ENCODE data around the gene NIT1. TPM values are rescaled to one million over a fixed set of nuclear protein-coding genes. Genes with fewer than 3 reads are reported as not detected.

NIT1 gene
- total RNA-seq, 1 experiment from 2014 or later = 17.2 TPM

DNA sequence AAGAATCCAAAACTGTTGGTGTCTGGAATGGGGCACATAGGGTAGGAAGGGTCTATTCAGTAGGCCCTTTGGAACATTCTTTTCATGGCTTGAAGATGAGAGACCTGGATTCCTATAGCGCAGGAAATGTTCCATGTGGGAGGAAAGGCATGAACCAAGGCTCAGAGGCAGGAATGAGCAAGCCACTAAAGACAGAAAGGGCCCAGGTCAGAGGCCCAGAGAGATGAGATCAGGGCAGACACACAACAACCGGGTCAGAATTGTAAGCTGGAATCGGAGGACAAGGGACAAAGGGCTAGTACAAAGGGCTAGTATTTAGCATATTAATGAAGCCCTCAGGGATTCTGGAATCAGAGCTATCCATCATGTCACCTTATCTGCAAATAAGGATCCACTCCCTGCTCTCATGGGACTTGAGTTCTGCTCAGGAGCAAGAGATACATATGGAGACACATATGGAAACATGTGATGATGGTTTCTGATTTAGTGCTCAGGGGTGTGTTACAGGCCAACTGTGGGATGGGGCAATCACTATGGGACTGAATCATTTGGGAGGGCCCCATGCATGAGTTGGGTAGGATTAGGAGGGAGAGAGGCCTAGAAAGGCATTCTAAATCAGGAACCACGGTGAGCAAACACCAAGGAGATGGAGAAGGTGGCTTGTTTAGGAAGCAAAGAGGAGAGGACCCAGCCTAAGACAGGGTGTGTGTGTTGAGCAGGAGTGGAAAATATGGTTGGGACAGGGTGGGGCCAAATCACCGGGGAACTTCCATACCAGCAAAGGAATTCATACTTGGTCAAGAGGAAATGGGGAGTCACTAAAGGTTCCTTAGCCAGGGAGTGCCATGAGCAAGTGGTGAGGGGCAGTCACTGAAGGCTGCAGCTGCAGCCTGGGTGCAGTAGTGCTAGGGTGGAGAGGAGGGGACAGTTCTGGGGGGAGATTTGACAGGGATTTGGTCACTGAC, 37.2 kb upstream of the NIT1 start:
- Histone ChIP-seq H3K36me3 (no peaks in the 10 kb centered on the region), H3K27ac (no peak overlapping the region), H3K27me3 (no peaks in the 10 kb centered on the region), H3K4me3 (no peak overlapping the region), H3K9me3 (replicated peaks) (no peaks in the 10 kb centered on the region), H3K4me1 (peaks cover 27% of the 10 kb centered on the region)
- no peak for DNase-seq

DNA sequence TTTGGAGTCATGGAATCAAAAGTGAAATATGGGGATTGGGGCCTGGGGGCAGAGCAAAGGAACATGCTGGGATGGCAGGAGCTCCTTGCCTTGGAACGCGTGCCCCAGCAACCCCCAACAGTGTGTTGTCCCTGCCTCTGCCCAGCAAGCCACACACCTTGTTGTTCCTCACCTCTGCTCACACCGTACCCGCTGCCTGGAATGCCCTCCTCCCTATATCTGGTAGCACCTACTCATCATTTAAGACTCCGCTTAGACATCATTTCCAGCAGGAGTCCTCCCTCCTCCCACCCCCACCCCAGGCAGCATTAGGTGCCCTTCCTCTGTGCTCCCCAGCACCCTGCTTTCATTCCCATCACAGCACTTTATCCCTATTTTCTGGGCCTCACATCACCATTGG, 36.4 kb upstream of the NIT1 start:
- no peaks in the 10 kb centered on the region for H3K27me3 ChIP-seq
- H3K27ac ChIP-seq = no peak overlapping the region
- peaks cover 30% of the 10 kb centered on the region for H3K4me1 ChIP-seq
- H3K4me3 ChIP-seq = no peak overlapping the region
- no peaks in the 10 kb centered on the region for H3K9me3 ChIP-seq (replicated peaks)
- DNase-seq = no peak
- no peaks in the 10 kb centered on the region for H3K36me3 ChIP-seq

DNA sequence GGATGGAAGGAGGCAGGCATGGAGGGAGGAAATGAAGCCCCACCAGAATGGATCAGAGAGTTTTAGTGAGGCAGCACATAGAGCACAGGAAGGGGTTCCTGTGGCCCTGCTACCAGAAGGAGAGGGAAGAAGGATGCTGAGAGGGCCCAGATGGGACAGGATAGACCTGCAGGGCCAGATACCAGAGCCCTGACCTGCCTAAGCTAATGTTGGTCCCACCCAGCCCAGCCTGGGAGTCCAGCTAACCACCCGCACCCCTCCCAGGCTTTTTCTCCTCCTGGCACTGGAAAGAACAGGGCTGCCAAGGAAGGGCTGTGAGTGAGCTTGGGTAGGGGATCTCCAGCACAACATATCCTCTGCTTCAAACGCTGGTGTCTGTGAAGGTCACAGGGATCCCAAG, 35.4 kb upstream of the NIT1 start:
- peaks cover 30% of the 10 kb centered on the region for H3K4me1 ChIP-seq
- no peak overlapping the region for H3K4me3 ChIP-seq
- no peaks in the 10 kb centered on the region for H3K27me3 ChIP-seq
- no peak overlapping the region for H3K27ac ChIP-seq
- H3K36me3 ChIP-seq = no peaks in the 10 kb centered on the region
- H3K9me3 ChIP-seq (replicated peaks) = no peaks in the 10 kb centered on the region
- no peak for DNase-seq

DNA sequence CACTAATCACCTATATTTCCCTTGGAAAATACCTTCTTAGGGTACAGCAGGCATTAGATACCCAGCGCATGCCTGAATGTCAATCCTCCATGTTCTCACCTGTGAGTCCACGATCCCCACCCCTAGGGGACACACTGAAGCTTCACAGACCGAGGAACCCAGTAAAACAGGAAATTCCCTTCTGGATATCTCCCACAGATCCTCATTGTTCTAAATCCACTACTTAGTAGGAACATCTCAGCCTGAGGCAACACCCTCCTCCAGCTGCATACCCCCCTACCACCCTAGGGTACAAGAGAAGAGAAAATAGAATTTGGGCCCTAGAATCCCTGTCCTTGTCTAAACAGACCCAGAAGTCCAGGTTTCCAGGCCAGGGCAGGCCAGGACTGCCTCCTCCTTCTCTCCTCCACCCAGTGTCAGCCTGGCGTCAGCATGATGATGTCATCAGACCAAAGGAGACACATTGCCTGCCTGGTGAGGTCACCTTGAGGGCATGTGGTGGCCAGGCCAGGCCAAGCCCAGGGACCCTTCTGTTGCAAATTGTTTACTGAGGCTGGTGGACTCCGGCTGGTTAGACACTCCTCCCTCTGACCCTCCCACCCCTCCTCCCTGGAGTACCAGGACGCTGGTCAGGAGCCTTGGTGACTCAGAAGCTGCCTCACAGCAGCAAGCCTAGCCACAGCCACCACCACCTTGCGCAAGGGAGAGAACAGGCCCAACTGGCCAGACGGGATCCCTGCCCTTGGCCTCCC, 34.7 kb upstream of the NIT1 start:
- Histone ChIP-seq H3K27ac (peak overlapping the region; percentile 49; the same call in 1 of the 2 replicates), H3K9me3 (replicated peaks) (no peaks in the 10 kb centered on the region), H3K27me3 (no peaks in the 10 kb centered on the region), H3K36me3 (no peaks in the 10 kb centered on the region), H3K4me3 (no peak overlapping the region), H3K4me1 (peaks cover 30% of the 10 kb centered on the region)
- DNase-seq = peak; percentile 56 to 70

DNA sequence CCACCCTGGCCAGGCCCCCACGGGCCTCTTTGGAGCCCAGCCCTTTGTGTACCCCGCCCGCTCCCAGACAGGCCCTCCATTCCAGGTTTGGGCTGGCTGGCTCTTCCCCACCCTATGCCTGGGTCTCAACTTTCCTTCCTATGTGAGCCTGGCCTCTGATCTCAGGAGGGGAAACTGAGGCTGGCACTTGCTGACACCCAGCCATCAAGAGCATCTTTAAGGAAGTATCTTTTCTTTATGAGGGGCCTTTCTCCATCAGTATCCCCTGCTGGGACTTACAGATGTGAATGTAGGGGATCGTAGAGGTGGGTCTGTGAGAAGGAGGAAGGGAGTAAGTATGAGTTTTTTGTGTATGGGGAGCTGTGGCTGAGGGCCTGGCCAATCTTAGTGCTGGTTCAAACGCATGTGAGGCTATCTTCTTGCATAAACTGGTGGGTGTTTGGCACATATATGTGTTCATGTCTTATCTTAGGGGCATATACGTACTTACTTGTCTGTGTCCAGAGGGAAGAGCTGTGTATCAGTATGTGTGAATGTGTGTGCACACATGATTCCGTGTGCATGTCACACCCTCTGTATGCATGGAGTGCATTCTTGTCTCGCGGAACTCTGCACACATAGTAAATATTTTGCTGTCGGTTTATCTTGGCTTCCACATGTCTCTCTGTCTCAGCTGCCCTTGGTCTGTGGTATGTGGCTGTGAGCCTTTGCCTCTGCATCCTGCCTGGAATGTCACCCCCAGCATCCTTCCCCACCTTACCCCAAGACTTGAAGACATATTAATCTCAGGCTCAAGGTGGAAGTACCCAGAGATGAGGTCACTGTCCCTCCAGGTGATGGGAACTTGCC, 33.9 kb upstream of the NIT1 start:
- DNase-seq = no peak
- Histone ChIP-seq H3K27me3 (no peaks in the 10 kb centered on the region), H3K4me3 (no peak overlapping the region), H3K9me3 (replicated peaks) (no peaks in the 10 kb centered on the region), H3K27ac (peak overlapping the region; percentile 49; the same call in 1 of the 2 replicates), H3K4me1 (peaks cover 30% of the 10 kb centered on the region), H3K36me3 (no peaks in the 10 kb centered on the region)

DNA sequence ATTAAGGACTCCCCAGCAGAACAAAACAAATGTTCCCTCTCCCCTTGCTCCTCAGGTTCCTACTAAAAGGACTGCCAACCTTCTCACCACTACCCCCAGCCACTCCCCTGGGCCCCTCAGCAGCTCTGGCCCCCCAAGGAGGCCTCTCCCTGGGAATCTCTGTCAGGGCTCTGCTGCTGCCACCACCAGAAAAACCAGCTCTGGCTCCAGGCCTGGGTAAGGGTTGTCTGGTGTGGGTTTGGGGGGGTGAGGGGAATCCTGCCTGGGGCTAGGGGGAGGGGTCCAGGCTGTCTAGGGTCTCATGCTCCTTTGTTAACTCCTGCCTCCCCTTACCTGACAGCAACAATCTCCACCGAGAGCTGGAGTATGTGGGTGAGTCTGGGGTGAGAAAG, 33.3 kb upstream of the NIT1 start:
- Histone ChIP-seq H3K4me1 (peaks cover 30% of the 10 kb centered on the region), H3K4me3 (no peak overlapping the region), H3K27me3 (no peaks in the 10 kb centered on the region), H3K9me3 (replicated peaks) (no peaks in the 10 kb centered on the region), H3K36me3 (no peaks in the 10 kb centered on the region), H3K27ac (peak overlapping the region; percentile 49; the same call in 1 of the 2 replicates)
- DNase-seq = peak in 1 of 2 experiments; percentile 26

DNA sequence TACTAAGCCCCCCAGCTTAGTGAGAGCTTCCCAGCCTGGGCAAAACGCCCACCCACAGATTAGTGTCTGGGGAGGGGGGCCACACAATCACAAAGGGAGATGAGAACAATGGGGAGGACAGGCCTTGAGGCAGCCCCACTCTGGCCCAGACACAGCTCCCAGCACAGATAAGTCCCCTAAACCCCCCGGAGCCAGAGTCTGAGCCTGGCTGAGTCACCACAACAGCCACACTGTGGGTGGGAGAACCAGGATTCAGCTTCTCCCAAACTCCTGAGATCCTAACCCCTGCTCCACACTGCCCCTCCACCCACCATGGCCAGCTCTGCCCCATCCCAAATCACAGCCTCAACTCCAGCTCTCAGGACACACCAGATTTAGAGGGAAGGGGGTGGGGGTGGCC, 32.7 kb upstream of the NIT1 start:
- Histone ChIP-seq H3K27me3 (no peaks in the 10 kb centered on the region), H3K36me3 (no peaks in the 10 kb centered on the region), H3K27ac (peak overlapping the region; percentile 49; the same call in 1 of the 2 replicates), H3K4me3 (no peak overlapping the region), H3K4me1 (peaks cover 30% of the 10 kb centered on the region), H3K9me3 (replicated peaks) (no peaks in the 10 kb centered on the region)
- peak; percentile 48 to 69 for DNase-seq

DNA sequence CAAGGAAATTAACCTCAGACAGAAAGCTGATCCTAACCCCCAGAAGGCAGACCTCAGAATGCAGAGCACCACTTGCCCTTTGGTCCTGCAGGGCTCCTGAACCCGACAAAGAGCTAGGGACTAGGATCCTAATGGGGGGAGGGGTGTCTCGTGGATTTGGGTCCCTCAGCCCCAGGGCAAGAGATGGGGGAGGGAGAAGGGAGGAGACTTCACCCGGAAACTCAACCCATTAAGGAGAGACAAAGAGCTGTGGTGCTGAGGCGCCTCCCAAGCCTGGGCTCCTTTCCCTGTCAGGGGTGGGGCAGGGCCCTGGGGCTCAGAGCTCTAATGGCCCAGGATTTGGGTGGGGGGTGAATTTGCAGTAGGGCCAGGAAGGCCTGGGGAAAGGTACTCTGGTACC, 31.4 kb upstream of the NIT1 start:
- Histone ChIP-seq H3K27me3 (no peaks in the 10 kb centered on the region), H3K4me1 (peaks cover 30% of the 10 kb centered on the region), H3K27ac (no peak overlapping the region), H3K4me3 (no peak overlapping the region), H3K9me3 (replicated peaks) (no peaks in the 10 kb centered on the region), H3K36me3 (no peaks in the 10 kb centered on the region)
- DNase-seq = no peak

DNA sequence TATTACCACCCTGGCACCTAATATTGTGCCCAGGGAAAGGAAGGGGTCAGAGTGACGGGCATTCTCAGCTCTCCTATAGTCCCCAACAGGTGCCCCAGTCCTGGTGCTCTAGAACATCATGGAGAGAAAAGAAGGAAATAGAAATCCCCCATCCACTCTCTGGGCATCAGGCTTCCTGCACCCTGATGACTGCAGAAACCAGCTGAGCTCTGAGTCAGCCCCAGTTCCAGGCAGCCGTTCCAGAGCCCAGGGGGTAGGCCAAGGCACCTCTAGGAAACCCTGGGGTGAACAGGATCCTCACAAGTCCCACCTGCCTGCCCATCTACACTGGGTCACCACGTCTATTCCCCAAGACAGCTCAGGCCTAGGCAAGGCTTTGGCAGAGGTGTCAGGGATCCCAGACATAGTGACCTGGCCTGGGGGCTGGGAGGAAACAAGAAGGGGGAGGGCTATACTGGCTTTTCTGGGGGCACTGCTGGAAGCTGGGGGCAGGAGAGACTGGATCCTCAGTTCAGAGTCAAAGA, 29.3 kb upstream of the NIT1 start:
- Histone ChIP-seq H3K9me3 (replicated peaks) (no peaks in the 10 kb centered on the region), H3K36me3 (no peaks in the 10 kb centered on the region), H3K27me3 (no peaks in the 10 kb centered on the region), H3K4me1 (peaks cover 22% of the 10 kb centered on the region), H3K4me3 (no peak overlapping the region), H3K27ac (no peak overlapping the region)
- no peak for DNase-seq

DNA sequence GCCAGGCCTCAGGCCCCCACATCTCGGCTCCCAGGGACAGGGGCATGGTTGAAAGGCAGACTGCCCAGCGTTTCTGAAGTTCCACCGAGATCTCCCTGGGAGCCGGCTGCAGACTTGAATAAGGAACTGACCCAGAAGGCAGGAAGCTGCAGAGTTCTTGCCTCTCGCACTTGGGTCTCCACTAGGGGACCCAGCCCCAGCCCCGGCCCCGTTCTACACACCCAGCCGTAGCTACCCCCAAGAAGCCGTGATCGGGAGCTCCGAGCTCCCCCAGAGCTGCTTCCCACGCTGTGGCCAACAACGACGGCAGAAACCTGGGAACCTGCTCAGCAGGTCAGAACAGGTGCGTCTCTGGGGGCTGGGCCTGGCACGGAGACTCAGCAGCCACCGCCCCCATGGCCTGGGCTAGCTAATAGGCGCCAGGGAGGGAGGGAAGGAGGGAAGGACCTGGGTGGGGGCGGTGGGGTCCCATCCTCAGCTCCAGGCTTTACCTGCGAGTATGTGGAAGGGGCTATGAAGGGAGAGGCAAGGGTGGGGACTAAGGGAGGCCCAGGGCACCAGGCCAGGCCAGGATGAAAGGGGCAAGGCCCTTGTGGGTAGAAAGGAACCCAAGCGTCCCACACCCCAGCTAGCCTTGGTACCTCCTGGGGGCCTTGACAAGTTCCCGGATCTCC, 28.5 kb upstream of the NIT1 start, which contains the start of gene NECTIN4:
TSS of gene NECTIN4 (minus strand) at position 308 of the 674 bp plus-strand sequence. CDS start at position 46, 262 bp downstream.
- Histone ChIP-seq H3K9me3 (replicated peaks) (no peaks in the 10 kb centered on the region), H3K27ac (no peak within 1 kb of the TSS), H3K4me3 (no peak within 1 kb of the TSS), H3K4me1 (peaks cover 14% of the 10 kb centered on the region), H3K36me3 (no peaks in the 10 kb centered on the region), H3K27me3 (no peaks in the 10 kb centered on the region)
- DNase-seq = no peak

DNA sequence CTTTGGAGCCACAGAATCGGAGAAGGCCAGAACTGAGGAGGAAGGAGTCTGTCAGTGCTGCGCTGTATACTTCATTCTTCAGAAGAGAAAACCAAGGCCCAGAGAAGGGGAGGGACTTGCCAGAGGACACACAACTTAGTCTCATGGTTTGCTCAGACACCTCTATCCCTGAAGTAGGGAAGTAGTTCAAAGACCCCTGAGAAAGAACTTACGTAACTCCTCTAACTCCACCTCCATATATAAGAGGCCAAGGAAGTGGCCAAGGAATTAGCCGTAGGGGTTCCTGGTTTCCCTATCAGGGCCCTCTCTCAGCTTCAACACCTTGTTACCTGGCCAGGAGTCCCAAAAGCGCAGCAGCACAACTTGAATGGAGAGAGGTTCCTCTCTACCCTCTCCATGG, 28.0 kb upstream of the NIT1 start:
- no peaks in the 10 kb centered on the region for H3K9me3 ChIP-seq (replicated peaks)
- no peaks in the 10 kb centered on the region for H3K27me3 ChIP-seq
- no peak for DNase-seq
- H3K4me3 ChIP-seq = no peak overlapping the region
- peaks cover 9% of the 10 kb centered on the region for H3K4me1 ChIP-seq
- H3K27ac ChIP-seq = no peak overlapping the region
- no peaks in the 10 kb centered on the region for H3K36me3 ChIP-seq

DNA sequence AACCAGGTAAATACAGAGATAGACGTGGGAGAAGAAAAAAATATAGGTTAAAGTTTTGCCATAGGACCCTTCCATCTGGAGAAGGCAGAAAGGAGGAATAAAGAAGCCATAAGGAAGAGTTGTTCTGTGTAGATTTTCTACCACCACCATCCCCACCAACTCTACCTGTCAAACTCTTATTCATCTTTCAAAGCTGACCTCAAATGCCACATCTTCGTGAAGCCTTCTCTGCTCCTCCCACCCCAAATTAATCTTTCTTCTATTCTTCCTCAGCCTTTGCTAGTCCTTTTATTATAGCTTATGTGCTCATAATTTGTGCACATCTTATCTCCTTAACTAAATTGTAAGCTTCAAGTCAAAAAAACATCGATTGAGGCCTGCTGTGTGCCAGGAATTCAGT, 27.3 kb upstream of the NIT1 start:
- Histone ChIP-seq H3K27me3 (no peaks in the 10 kb centered on the region), H3K4me1 (peaks cover 3% of the 10 kb centered on the region; the same call in 1 of the 2 replicates), H3K27ac (no peak overlapping the region), H3K36me3 (no peaks in the 10 kb centered on the region), H3K4me3 (no peak overlapping the region), H3K9me3 (replicated peaks) (no peaks in the 10 kb centered on the region)
- no peak for DNase-seq

DNA sequence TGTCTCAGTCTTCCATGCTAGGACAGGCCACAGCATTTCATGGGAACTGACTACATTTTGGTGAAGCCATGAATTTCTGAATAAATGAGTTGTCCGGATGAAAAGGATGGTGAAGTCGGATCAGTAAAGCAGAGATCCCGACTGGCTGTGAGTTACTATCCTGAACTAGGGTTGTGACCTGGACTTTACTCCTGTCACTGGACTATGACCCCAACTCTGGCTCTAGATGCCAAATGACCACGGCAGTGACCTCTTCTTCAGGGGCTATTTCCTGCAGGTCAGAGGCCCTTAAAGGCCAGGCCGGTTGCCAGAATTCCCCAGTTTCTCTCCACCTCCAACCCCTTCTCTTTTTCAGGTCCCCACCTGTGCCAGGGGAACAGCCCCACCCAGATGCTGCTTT, 26.8 kb upstream of the NIT1 start:
- Histone ChIP-seq H3K4me3 (no peak overlapping the region), H3K36me3 (no peaks in the 10 kb centered on the region), H3K27me3 (no peaks in the 10 kb centered on the region), H3K27ac (no peak overlapping the region), H3K4me1 (peaks cover 3% of the 10 kb centered on the region; the same call in 1 of the 2 replicates), H3K9me3 (replicated peaks) (no peaks in the 10 kb centered on the region)
- no peak for DNase-seq

Measured in SJCRH30 (cell line).